ENCODE results near the gene TGOLN2. TPM values are rescaled to one million over a fixed set of nuclear protein-coding genes. Genes with fewer than 3 reads are reported as not detected.

TGOLN2 gene
- 101 and 108 TPM in 2 replicates for total RNA-seq

DNA sequence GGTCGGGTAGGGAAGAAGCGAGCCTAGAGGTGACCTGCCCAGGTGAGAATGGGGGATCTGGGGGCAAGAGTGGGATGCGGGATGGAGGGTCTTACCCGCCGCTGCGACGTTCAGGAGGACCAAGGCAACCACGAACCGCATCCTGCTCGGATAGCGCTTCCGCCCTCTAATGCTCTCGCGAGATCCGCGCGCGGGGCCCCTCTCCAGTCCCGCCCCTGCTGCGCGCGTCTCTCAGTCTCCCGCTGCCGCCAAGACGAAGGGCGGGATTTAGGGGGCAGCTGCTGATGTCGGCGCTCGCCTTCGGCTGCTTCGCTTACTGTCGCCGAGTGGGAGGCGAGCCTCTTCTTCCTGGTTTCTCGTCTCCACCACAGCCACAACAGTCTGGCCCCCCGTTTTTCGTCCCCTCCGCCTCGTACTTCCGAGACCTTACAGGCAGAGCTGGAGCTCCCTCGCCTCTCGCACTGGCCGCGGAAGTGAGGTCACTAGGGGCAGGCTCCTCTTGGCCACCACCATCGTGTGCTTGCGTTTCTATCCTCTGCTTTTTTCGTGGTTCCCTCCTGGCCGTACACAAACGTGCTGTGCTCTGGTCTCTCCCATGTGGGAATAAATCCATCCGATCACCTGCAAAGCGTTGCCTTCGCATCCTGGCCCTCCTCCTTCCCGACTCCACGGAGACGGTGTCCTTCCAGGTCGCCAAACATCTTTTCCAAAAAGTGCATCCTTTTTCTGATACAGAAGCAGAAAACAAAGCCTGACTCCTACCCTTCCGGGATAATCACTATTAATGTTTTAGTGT, at the start of gene TGOLN2:
Gene TGOLN2, minus strand, starts transcription at position 168 of the 796 bp plus-strand sequence. Its CDS starts 27 bp downstream, at position 141.
- TF ChIP-seq, protein P1, sequence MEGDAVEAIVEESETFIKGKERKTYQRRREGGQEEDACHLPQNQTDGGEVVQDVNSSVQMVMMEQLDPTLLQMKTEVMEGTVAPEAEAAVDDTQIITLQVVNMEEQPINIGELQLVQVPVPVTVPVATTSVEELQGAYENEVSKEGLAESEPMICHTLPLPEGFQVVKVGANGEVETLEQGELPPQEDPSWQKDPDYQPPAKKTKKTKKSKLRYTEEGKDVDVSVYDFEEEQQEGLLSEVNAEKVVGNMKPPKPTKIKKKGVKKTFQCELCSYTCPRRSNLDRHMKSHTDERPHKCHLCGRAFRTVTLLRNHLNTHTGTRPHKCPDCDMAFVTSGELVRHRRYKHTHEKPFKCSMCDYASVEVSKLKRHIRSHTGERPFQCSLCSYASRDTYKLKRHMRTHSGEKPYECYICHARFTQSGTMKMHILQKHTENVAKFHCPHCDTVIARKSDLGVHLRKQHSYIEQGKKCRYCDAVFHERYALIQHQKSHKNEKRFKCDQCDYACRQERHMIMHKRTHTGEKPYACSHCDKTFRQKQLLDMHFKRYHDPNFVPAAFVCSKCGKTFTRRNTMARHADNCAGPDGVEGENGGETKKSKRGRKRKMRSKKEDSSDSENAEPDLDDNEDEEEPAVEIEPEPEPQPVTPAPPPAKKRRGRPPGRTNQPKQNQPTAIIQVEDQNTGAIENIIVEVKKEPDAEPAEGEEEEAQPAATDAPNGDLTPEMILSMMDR (IDR thresholded peaks at IDR 0.05; ENCODE audit: insufficient read depth, low read length, poor library complexity, severe bottlenecking) = no peak
- no peaks in the 10 kb centered on the region for H3K27me3 ChIP-seq (ENCODE audit: control insufficient read depth, insufficient read depth, low read length)
- DNase-seq (ENCODE audit: low read depth) = peak; percentile 59
- H3K36me3 ChIP-seq (ENCODE audit: control insufficient read depth, insufficient read depth, low read length) = peaks cover 3% of the 10 kb centered on the region
- H3K4me3 ChIP-seq (ENCODE audit: low read depth, low read length) = peak within 1 kb of the TSS; percentile 78

DNA sequence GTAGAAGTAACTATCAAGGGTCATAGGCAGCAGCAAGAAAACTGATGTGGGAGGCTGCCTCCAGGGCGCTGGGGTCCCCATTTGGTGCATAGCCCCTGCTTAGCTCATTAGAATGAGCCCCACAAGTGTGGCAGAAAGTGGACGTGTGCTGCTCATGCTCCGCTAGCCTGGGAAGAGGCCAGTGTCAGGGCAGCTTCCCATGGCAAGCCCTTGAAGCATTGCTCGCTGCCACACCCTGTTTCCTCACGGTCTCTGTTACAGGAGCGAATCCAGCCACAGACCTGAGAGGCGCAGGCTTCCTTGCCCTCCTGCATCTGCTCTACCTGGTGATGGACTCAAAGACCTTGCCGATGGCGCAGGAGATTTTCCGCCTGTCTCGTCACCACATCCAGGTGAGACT, 49.3 kb upstream of the TGOLN2 start:
- DNase-seq (ENCODE audit: low read depth) = no peak
- TF ChIP-seq, protein P1 (IDR thresholded peaks at IDR 0.05; ENCODE audit: insufficient read depth, low read length, poor library complexity, severe bottlenecking) = no peak
- no peaks in the 10 kb centered on the region for H3K27me3 ChIP-seq (ENCODE audit: control insufficient read depth, insufficient read depth, low read length)
- H3K4me3 ChIP-seq (ENCODE audit: low read depth, low read length) = no peak overlapping the region
- no peaks in the 10 kb centered on the region for H3K36me3 ChIP-seq (ENCODE audit: control insufficient read depth, insufficient read depth, low read length)

DNA sequence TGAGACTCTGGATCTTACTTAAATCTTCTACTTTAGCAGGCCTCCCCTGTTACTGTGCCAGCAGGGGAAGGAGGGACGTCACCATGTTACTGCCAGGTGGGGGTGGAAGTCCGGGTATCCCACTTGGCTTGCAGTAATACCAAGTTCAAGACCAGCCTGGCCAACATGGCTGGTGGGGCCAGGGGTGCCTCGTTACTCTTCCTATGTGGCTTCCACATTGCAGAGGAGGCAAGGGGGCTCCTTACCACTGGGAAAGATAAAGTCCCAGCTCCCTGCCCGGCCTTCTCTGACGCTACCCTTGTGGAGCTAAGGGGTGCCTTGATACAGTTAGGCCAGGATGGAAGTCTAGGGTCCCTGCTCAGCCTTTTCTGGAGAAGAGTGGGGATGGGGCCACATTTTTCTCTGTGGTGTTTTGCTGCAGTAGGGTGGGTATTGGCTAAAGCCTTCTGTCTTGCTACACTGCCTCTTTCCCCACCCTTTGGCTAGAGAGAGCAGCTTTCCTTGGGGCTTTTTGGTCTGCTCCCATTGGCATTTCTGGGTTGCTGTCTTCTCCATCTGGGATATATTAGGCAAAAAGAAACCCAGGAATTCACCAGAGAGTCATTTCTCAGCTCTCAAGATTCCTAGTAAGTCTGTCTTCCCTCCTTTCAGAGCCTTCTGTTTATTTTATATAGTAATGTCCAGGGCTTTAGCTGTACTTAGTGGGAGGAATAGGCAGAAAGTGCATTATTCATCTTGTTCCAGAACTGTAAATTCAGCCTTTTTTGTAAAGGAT, 48.7 kb upstream of the TGOLN2 start:
- Histone ChIP-seq H3K36me3 (ENCODE audit: control insufficient read depth, insufficient read depth, low read length) (no peaks in the 10 kb centered on the region), H3K4me3 (ENCODE audit: low read depth, low read length) (no peak overlapping the region), H3K27me3 (ENCODE audit: control insufficient read depth, insufficient read depth, low read length) (no peaks in the 10 kb centered on the region)
- TF ChIP-seq, protein P1 (IDR thresholded peaks at IDR 0.05; ENCODE audit: insufficient read depth, low read length, poor library complexity, severe bottlenecking) = no peak
- DNase-seq (ENCODE audit: low read depth) = no peak

DNA sequence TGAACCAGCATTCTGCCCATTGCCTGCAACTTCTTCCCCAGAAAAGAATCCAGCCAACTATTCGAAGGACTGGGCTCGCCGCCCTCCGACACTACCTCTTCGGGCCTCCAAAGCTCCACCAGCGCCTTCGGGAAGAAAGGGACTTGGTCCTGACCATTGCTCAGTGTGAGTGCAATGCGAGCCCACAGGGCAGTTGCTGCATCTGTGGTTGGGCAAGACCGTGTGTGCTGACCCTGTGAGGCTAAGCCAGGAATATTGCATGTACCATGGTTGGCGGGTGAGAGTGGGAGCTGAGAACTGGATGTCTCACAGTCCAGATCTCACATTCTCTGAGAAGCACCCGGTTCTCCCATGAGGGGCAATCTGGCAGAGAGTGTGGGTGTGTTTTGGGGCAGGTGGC, 43.3 kb upstream of the TGOLN2 start:
- TF ChIP-seq, protein P1 (IDR thresholded peaks at IDR 0.05; ENCODE audit: insufficient read depth, low read length, poor library complexity, severe bottlenecking) = no peak

DNA sequence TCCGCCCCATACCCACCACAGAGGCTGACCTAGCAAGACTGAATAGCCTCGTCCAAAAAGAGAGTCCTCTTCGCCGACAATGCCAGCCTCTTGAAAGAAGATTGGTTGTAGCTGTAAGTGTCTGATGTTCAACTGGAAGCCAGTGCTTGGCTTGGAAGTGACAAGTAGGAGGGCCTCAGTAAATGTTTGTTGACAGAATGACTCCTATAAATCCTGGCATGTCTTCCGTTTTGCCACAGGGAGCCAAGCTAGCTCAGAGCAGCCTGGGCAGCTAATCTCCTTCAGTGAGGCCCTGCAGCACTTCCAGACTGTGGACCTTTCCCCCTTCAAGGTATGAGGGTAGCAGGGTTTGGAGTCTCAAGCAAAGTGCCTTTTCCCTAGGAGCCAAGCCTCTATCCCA, 41.7 kb upstream of the TGOLN2 start:
- Histone ChIP-seq H3K4me3 (ENCODE audit: low read depth, low read length) (no peak overlapping the region), H3K36me3 (ENCODE audit: control insufficient read depth, insufficient read depth, low read length) (no peaks in the 10 kb centered on the region), H3K27me3 (ENCODE audit: control insufficient read depth, insufficient read depth, low read length) (no peaks in the 10 kb centered on the region)
- TF ChIP-seq, protein P1 (IDR thresholded peaks at IDR 0.05; ENCODE audit: insufficient read depth, low read length, poor library complexity, severe bottlenecking) = no peak
- no peak for DNase-seq (ENCODE audit: low read depth)

More for the DNA sequence above, 43.3 kb upstream of the TGOLN2 start:
- Histone ChIP-seq H3K4me3 (ENCODE audit: low read depth, low read length) (no peak overlapping the region), H3K36me3 (ENCODE audit: control insufficient read depth, insufficient read depth, low read length) (no peaks in the 10 kb centered on the region), H3K27me3 (ENCODE audit: control insufficient read depth, insufficient read depth, low read length) (no peaks in the 10 kb centered on the region)
- DNase-seq (ENCODE audit: low read depth) = no peak
